G401.6 (cell line): Measurements from ENCODE around the gene MICAL2.
A peak's percentile ranks its signal among the peaks of the same experiment; 100 is the strongest.

Experiments
- FAIRE-seq: peaks from 2 replicates; lab custom pipeline; 2012; peaks lifted over from hg19 to GRCh38; lab: Jason Lieb, UNC

The MICAL2 gene

DNA sequence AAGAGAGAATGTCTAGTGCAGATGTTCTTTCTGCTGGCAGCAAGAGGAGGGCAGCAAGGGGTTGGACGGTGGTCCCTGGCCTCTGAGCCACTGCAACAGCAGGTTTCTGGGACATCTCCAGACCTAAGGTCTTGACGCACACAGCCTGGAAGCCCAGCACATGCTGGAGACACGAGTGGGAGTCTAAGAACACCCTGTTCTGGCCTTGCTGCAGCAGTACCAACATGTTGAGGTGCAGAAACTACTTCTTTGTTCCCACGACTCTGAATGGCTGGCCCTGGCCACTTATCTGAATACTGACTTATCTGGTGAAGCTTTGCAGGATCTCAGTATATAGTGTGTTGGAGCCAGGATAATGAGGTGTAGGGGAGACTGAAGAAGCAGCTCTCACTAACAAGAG lies 6.8 kb downstream of the MICAL2 start:
- FAIRE-seq, result no peak

DNA sequence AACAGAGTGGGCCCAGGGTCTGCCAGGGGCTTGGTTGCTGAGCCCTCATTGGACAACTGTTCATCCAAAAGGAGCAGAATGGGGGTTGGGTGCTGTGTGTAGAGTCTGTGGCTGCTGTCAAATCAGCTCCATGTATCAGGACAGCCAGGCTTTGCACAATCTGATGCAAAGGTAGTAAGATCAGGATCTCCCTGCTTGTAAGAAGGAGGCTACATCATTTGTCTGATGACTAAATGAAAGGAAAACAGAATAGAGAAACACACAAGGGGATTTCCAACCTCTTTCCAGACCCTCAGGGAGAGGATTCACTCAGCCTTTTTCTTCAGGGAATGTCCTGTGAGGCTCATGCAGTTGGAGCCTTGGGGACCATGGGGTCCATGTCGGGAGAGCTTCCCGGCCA lies 7.2 kb downstream of the MICAL2 start:
- no peak for FAIRE-seq

DNA sequence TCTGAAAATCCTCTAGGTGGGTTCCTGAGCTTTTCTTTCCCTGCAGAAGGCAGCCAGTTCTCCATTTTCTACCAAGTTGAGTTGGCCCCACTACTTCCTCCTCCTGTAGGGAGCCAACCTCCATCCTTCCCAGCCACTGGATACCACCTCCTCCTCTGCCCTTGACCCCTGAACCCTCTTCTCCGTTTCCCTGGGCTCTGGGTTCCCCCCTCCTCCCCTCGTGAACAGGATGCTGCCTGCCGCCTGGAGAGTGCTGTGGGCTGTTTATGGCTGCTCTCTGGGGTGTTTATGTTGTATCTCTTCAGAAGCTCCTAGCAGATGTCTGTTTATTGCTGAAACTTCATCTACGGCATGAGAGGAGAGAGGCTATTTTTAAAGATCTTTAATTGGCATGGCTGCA lies 8.6 kb downstream of the MICAL2 start:
- FAIRE-seq, result no peak

DNA sequence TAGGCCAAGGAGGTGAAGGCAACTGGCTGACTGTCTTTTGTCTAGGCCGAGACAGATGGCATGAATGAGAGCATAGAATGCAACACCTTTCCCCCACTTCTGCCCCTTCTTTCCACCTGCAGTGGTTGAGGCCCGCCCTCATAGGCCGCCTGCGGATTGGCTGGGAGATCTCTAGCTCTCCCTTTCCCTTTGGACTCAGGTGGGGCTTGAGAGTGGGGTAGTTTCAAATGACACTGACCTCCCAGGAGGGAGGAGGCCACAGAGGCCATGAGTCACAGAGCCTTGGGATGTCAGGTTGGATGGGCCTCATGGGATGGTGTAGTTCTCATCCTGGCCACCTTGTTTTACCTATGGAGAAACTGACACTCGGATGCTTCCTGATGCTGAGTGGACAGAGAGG lies 9.1 kb downstream of the MICAL2 start:
- FAIRE-seq, result no peak

DNA sequence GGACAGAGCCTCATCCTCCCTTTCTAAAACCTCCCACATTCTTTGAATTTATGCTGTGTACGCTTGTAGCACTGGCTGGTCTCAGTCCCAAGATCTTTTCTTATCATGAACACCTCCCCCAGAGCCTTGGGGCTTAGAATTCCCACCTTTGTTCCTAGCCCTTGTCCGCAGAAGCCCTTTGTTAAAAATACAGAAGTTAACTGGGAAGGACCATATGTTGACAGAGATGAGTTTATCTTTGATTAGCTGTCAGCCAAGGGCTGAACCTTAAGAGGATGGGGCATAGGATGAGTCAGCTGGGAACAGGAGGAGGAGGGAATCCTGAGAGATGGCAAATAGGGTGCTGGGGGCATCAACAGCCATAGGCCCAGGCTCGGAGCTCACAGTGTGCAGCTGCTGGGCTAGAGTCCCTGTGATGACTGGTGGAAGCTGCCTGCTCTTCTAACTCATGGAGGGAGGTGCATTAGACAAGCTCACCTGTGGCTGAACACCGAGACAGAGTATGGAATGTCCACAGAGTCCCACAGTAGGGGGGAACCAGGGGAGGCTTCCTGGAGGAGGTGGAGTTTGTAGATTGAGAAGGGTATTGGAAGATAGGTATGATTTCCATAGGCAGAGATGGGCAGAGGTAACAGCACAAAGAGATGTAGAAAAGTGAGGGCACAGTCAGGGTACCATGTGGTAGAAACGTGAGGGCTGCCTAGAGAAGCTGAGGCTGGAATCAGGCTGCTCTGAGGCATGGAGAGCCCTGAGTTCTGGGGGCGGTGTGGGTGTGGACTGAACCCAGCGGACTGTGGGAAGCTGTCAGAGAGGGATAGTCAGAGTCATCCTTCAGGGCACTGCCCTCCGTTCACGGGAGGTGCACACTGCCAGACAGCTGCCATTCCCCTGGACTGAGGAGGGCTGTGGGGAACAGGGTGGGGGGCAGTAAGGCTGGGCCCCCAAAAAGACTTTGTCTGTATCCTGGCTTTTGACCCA lies 9.9 kb downstream of the MICAL2 start:
- no peak for FAIRE-seq

DNA sequence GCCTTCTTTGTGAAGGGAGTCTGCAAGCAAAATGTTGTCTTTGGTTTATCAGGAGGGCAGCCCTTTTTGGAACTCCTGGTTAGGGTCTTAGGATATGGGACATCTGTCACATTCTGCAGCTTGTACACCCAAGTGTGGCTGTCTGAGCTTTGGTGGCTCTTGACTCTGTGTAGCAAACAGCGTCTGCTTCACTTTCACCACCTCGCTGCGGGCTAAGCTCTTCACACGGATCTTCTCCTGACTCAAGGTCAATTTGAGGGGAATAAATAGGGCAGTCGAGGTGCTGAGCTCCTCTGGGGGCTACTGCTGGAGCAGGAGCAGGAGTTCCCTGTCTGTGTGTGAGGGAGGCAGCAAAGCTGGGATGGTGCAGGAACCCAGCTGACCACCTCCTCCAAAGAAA lies 10.6 kb downstream of the MICAL2 start:
- no peak for FAIRE-seq

DNA sequence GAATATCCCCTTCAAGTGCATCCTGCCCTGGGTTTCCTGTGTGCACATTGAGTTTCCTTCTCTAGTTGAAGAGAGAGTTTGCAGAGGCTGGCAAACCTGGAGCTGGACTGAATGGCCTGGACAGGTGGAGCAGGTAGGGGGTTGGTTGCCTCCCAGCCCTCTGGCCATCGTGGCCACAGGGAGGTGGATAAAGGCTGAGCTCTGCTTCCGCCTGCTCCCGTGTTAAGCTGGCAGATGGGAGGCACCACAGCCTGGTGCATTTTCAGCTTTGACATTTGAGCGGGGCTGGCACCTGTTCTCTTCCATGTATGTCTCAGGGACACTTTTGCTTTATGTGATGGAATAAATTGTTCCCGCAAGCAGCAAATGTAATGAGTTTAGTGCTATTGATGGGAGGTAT lies 11.1 kb downstream of the MICAL2 start:
- no peak for FAIRE-seq

DNA sequence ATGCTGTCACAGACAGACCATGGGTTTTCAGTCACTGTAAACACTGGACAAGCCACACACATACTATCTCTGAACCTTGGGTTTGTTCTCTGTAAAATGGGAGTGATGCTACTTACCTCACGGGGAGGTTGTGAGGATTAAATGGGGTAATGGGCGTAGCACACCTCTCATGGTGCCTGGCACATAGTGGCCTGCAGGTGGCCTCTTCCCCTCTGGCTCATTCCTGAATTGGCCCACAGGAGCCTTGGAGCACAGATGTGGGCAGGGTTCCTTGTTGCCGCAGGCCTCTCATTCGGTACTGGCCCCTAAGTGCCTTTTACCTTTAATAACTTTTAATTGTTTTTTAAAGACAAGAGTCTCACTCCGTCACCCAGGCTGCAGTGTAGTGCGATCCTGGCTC lies 11.7 kb downstream of the MICAL2 start:
- FAIRE-seq, result no peak

DNA sequence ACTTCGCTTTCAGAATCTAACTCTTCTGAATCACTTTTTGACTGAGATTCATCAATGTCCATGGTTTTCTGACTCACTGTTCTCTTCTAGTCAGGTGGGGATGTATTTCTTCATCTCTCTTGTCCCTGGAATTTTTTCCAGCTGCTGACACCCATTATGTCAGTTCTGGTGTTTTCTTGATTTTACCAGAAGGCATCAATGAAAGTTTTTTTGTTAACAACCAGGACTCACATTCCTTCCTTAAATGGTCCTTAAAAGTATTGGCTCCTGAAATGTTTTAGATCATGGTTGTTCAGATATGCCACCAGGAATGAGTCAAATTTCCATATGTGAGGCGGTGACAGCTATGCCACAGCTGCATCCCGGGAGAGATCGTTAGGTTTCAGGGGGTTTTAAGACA lies 12.9 kb downstream of the MICAL2 start:
- no peak for FAIRE-seq

DNA sequence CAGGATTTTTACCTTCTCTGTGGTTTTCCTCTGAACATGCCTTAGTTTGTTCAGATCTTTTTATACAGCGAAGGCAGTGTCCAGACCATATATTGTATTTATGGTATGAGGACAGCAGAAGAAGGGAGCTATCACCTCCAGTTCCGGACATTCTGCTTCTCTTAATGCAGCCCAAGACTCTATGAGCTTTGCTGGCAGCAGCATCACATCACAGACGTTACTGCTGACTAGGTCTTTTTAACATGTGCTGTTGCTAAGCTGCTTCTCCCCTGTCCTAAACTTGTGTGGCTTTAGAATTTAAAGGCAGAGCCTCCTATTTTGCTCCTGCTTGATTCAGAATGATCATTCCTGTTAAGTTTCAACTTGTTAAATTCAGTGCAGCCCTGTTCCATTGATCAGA lies 13.4 kb downstream of the MICAL2 start:
- FAIRE-seq, result peak; percentile 6

DNA sequence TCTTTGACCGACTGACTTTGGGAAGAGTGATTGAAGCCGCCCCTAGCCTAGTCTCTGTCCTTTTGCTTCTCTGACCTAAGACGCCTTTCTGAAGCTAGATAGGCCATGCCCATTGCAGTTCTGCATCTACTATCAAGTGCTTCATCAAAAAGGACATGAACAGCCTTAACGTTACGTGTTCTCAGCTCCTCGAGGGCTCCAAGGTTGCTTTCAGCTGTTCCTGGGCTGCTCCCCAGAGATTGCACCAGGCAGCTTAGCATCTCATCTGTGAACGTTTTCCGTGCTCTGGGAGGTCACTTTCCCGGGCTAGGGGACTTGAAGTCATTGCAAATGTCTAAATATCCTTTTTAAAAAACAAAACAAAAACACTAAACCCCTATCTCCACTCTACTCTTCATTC lies 13.9 kb downstream of the MICAL2 start:
- no peak for FAIRE-seq

DNA sequence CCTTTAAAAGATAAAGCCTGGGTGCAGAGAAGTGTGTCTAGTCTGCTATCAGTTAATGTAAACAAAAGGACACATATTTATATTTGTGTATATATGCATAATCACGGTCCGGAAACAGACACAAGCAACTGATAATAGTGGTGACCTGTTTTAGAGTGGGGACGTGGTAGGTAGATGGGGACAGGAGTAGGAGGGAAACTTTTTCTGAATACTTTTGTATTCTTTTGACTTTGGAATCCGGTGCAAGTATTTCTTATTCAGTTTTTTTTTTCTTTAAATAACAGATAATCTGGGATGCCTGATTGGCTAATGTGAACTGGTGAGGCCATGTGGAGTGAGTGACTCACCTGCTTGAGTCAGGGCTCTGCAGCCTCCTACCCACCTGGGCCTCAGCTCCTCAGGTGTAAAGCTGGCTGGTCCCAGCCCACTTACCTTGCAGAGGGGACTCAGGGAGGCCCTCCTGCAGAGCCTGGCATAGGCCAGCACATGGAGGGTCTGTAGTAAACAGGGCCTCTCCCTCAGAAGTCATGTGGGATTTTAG lies 15.3 kb downstream of the MICAL2 start:
- FAIRE-seq, result no peak

DNA sequence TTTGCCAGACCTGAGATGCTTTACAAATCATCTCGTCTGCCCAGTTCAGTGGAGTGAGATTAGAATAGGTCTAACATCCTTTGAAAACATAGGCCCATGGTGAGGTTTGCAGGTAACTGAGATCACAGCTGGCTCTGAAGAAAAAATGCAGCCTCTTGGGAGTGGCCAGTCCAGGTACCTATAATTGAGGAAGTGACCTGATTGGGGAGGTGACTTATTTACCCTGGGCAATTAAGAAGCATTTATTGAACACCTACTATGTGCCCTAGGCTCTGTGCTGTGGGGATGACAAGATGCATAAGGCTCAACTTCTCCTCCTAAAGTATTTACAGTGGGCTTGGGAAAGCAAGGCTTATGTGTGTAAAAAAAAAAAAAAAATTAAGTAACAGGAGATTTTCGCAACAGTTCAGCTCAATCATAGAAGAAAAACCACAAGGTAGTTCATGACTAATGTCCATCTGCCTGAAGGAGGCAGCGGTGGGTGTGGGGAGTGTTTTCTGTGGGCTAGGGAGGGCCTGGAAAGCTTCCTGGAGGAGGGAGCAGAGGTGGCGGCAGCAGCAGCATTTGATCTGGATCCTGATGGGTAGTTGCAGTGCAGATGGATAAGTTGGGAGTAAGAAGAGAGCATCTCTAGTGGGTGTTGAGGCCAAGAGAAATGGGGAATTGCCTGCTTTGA lies 16.1 kb downstream of the MICAL2 start:
- FAIRE-seq, result no peak

DNA sequence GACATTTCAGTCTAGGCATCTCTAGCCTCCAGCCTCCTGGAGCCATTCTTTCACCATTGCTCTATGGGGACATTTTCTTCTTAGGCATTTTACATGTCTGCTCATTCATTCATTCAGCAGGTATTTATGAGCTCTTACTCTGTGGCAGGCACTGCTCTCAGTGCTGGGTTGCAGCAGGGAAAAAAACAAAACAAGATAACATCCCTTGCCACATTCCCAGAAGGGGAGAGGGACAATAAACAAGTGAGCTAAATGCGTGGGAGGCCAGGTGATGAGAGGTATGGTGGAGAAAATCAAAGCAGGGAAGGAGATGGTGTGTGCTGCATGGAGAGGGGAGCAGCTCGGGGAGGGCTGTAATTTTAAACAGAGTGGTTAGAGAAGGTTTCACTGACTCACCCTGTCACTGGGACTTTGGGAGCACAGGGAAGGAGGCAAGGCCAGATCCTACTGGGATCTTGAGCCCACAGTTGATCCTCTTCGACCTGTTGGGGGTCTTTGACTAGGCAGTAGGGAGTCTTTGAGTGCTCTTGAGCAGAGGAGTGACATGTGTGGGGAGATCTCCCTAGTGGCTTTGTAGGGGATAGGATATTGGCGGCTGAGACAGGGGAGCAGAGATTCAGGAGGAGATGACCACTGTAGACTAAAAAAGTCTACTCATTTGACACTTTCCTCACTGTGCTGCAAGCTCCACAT lies 17.0 kb downstream of the MICAL2 start:
- no peak for FAIRE-seq

DNA sequence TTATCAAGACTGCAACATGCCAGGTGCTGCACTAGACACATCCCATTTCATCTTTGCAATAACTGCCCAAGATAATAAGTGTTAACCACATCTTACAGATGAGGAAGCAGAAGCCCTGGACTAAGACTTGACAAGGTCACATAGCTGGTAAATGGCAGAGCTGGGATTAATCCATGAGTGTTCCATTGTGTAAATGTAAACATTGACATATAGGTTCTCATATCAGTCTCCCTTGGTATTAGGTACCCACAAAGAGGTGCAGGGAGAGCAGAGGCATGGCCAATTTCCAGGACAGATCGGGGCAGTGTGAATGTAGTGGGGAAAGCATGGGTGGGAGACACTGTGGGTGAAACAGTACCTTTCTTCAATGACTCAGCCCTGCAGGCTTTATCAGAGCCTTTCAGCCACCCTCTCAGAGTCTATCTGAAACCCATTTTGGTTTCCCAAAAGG lies 17.9 kb downstream of the MICAL2 start:
- FAIRE-seq, result no peak

DNA sequence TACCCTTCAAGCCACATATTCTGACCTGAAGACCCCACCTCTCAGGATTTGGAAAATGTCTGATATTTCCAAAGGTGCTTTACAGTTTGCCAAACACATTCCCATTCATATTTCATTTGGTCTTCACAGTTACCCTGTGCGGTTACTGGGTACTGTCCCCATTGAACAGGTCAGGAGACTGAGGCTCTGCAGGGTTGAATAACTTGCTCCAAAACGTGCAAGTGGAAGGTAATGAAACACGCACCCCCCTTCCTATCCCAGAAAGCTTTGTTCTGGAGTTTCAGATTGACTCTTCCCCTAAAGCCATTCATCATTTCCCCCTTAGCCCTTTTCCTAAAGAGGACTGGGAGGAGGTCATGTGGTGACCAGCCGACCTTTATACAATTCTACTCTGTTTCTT lies 18.8 kb downstream of the MICAL2 start:
- no peak for FAIRE-seq

DNA sequence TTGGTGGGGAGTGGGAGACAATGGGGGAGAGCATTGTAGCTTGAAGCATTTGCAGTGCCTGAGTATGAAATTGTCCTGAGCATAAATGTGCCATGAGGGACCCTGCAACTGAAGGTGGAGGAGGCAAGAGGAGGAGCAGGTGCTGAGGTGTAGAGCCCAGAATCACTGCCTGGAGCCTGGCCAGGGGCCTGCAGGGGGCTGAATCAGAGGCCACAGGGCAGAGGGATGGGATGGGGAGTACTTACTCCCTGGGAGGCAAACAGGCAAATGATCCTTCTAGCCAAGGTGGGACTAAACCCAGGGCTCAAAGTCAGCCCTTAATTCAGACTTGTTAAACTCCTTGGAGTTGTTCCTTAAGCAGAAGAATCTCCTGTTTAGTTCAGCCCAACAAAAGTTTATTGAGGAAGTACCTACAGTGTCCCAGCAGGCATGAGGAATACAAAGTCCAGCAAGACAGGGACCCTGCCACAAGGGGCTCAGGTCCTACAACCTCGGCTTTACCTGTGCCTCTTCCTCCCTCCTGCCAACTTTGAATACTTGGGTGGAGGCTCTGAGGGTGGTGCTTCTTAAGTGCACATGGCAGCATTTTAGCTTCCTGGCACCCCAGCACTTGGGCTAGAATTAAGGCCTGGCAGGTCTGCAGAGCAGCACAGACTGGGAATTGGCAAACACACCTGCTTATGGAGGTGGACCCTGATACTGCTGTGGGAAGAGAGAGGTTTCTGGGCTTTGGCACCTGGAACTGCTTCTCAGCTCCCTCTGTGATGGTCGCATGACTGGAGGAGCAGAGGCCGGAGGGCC lies 20.0 kb downstream of the MICAL2 start:
- no peak for FAIRE-seq

DNA sequence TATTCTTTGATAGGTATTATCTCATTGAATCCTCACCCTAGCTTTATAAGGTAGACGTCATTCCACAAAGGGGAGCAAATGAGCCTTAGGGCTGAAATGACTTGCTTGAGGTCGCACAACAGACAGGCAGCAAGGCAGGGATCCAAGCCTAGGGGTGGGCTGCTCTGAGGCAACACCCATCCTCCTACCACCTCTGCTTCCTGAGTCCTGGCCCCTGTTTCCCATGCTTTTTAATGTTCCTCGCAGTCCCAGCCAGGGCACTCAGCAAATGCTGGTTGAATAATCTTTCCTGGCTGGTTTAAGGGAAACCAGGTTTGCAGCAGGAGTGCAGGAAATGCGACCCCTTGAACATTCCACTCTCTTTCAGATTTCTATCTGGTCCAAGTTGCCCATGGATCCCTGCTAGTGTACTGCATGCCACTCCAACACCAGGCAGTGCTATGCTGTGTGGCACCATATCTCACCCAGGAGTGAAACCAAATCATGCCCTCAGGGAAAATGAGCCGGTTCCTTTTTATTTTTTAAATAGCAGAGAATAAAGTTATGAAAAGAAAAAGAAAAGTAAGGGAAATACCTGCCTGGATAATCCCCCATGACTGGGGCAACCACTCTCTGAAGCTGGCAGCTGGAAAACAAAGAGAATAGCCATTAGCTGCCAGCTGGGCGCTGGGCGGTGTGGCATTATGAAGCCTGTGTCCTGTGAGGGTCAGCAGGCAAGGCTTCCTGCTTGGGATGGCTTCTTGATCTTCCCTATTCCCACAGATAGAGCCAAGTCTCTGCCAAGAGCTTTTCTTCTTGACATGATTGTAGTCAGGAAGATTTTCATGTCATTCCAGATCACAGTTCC lies 21.8 kb downstream of the MICAL2 start:
- FAIRE-seq, result no peak

DNA sequence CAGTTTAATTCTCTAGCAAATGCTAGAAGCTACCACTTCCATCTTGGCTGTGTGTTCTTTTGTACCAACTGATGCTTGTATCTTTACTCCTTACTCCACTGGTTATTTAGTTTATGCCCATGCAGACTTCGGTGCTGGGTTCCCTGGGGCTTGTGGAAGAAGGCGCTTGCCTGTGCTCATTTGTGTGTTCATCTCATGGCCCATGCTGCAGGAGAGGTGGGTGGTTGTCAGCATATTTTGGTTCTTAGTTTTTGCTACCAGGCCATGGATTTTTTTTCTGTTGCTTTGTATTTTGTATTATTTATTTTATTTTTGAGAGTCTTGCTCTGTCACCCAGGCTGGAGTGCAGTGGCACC lies 22.4 kb downstream of the MICAL2 start:
- no peak for FAIRE-seq

DNA sequence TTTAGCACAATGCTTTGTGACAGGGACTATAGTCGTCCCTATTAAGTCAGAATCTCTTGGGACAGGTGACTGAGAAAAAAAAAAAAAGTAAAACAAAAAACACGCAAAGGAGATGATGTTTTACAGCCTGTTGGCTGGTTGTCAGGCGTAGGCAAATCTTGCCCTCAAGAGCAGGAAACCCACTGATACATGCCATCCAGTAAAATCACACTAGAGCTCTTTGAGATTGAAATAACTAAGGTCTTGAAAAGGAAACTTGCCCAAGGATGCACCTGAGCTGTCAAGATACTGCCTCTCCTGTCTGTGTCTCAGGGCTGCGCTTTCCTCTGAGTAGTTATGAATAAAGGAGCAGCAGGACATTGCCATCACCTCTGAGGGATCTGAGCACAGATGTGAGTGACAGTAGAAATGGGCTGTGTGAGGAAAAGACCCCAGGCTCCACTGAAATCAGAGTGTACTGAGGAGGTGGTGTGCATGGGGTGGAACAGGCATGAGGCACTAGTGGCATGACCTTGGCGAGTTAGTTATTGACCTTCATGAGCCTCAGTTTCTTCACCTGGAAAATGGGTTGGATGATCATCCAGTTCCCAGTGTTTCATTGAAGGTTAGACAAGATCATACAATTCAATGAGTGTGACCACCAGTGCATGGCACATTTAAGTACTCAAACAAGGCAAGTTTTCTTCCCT lies 23.3 kb downstream of the MICAL2 start:
- no peak for FAIRE-seq

DNA sequence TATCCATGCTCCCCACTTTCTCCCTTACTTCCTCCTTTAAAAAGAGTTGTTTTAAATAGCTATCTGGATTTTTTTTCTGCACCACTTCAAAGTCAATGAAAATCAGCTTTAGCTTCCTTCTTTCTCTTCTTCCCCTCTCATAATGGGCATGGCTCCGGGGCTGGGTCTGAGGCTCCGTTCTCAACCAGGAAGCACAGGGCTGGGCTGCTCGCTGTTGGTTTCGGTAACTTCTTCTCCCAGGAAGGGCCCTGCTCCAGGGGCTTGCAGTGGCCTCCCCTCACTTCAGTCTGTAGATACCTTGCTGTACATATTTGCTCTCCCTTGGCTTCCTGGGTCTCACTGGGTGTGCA lies 23.8 kb downstream of the MICAL2 start:
- no peak for FAIRE-seq
